ENCODE data around the gene NELL1. TPM values are rescaled to one million over a fixed set of nuclear protein-coding genes. Genes with fewer than 3 reads are reported as not detected.
"Not testable (repeated sequence)": the region's sequence is repeated elsewhere in the genome, so short reads cannot be mapped to it uniquely, and the experiment has no call there.

Gene NELL1
- polyA plus RNA-seq, 3 donors: 1.7 to 3.0 (median 1.7) TPM

DNA sequence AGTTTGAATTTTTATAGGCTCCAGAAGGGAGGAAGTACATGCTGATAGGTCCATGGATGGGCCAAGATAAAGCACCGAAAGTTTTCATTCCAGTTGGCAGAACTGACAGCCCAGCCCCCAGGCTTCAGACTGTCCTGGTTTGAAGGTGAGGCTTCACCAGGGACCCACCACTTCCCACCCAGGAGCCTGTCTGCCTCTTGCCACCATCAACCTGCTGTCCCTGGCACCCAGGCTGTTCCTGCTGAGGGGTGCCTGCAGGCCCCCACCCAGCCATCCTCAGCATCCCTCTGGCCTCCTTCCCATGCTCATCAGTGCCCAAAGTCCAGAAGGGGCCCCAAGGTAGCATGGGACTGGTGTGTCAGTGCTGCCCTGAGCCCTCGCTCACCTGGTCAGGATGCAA, 463.9 kb downstream of the NELL1 start:
- DNase-seq (ENCODE audit: extremely low read depth in 1 of 11, low read depth in 9 of 11, low spot score in 4 of 11): no peak

- no peak for DNase-seq (ENCODE audit: extremely low read depth in 1 of 11, low read depth in 9 of 11, low spot score in 4 of 11)
Observed at GRCh38 chr11:21133722-21134121, 464.3 kb downstream of the NELL1 start.

DNA sequence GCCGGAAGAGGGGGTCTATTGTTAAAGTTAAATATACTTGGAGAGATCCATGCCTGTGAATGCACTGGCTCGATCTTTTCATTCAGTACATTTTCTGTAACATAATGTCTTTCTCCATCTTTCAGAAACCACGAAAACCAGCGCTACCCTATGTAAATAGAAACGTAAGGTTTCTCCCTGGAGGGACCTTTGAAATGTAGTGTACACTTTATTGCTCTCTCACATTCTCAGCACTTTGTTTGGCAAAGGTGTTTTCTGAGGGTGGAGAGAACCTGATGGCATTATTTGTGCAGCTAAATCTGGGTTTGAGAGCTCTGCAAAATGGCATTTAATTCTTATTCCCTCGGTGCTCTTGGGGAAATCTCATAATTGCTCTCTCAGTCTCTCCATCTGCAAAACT, 468.4 kb downstream of the NELL1 start:
- no peak for DNase-seq (ENCODE audit: extremely low read depth in 1 of 11, low read depth in 9 of 11, low spot score in 4 of 11)

GRCh38 chr11:21141557-21141956, 472.2 kb downstream of the NELL1 start:
- not testable (repeated sequence) for DNase-seq (ENCODE audit: extremely low read depth in 1 of 11, low read depth in 9 of 11, low spot score in 4 of 11)

DNA sequence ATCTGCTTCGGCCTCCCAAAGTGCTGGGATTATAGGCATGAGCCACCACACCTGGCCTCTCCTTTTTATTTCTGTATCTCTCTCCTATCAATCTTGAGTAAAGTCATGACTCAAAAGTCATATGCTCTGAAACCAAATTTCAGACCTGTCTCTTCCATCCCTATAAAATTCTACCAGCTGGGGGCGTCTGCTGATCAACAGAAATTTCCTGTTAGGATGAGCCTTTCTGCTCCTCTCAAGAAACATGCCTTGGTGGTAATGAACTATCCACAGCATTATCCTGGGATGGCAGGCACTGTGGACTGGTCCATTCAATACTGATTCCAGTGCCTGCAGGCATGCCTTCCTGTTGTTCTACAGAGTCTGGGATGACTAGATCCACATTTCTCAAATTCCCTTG, 472.6 kb downstream of the NELL1 start:
- no peak for DNase-seq (ENCODE audit: extremely low read depth in 1 of 11, low read depth in 9 of 11, low spot score in 4 of 11)

DNA sequence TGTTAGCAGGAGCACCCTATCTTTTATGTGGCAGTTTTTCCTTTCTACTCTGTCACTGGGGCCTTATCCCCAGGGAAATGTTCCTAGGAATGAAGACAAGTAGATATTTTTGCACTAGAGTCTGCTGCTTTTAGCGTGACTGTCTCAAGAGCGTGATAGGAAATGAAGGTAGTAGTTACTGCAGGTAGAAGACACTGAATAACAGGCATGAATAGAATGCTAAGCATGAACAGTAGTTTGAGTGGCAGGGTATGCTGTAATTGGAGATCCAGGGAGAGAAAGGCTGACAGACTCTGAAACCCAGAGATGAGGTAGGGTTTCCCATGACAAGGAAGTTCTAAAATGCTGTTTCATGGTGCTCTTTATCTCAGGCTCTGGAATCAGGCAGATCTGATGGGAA, 475.1 kb downstream of the NELL1 start:
- peak in 1 of 11 donors; percentile 10 for DNase-seq (ENCODE audit: extremely low read depth in 1 of 11, low read depth in 9 of 11, low spot score in 4 of 11)

DNA sequence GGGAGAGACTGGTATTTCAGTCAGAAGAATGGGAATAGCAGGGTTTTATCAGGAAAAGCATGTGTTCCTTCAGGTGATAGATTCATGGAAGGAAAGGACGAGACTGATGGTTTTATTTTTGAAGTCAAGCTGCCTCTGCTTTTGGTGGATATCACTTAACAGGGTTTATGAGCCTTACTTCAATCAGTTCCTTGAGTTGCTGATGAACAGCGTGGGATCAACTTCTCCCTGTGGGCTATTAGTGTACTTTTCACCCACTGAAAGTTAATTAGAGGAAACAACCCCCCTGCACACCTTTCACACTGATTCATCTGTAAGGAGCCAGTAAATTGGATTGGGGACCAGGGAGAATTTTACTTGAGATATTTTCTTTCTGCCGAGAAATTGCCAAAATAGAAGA, 479.0 kb downstream of the NELL1 start:
- peak in 10 of 11 donors; percentile 6 to 51 (median 17) for DNase-seq (ENCODE audit: extremely low read depth in 1 of 11, low read depth in 9 of 11, low spot score in 4 of 11)

DNA sequence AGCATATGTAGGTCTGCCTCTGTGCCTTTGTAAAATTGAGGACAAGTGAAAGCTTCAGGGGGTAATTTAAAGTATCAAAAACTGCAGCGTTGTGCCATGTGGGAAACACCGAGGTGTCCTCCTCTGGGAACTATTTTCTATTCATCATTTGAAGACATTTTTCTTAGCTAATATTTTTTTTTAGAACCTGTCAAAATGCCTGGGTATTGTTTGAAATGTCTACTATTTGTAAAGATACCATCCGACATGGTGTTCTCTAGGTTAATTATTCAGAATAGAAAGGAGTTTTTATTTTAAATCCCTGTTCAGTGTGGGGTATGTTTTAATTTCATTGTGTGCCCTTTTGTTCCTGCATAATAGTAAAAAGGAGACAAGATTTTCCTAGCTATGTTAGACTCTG, 490.8 kb downstream of the NELL1 start:
- DNase-seq (ENCODE audit: extremely low read depth in 1 of 11, low read depth in 9 of 11, low spot score in 4 of 11): no peak

GRCh38 chr11:21169639-21170038, 500.3 kb downstream of the NELL1 start:
- no peak for DNase-seq (ENCODE audit: extremely low read depth in 1 of 11, low read depth in 9 of 11, low spot score in 4 of 11)

- no peak for DNase-seq (ENCODE audit: extremely low read depth in 1 of 11, low read depth in 9 of 11, low spot score in 4 of 11)
Observed at GRCh38 chr11:21173476-21173875, 504.1 kb downstream of the NELL1 start.

DNA sequence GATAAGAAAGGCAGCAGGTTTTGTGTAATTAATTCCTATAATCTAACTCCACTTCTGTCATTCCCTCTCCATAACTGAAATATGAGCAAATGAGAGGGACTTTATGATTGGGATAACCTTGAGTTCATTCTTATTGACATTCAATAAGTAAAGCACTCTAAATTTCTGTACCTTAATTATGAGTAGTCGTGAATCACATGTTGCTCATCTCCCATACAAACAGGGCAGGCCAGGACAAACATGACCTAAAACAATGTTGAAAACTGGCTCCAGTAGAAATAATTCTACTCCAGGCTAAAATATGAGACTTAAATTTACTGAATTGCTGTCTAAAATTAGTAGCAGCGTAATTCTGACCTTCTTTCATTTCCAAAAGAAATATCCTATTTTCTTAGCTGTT, 505.4 kb downstream of the NELL1 start:
- DNase-seq (ENCODE audit: extremely low read depth in 1 of 11, low read depth in 9 of 11, low spot score in 4 of 11): no peak

DNA sequence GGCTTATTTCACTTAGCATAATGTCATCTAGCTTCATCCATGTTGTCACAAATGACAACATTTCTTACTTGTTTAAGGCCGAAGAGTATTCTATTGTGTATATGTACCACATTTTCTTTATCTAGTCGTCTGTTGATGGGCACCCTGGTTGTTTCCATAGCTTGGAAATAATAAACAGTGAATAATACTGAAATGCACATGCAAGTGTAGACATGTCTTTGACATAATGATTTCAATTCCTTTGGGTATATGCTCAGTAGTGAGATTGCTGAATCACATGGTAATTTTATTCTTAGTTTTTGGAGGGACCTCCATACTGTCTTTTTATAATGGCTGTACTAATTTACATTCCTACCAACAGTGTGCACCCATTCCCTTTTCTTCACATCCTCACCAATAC, 508.0 kb downstream of the NELL1 start:
- no peak for DNase-seq (ENCODE audit: extremely low read depth in 1 of 11, low read depth in 9 of 11, low spot score in 4 of 11)

- DNase-seq (ENCODE audit: extremely low read depth in 1 of 11, low read depth in 9 of 11, low spot score in 4 of 11): no peak
Observed at GRCh38 chr11:21179770-21180169, 510.4 kb downstream of the NELL1 start.

DNA sequence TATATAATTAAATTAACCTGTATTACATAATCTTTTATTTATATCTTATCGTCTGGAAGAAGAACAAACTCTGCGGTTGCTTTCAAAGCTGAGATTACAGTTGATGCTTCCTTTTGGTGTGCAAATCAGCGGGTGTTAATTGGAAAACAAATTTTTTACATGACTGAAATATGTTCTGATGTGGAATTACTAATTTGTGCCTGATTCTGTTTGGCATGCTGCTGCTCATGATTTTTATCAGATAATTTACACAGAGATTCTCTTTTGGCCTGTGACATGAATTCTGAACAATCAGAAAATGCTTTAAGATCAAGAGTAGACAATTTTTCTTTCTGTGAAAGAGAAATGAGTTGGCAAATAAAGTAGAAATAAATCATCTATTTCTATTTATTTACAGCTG, 510.8 kb downstream of the NELL1 start:
- DNase-seq (ENCODE audit: extremely low read depth in 1 of 11, low read depth in 9 of 11, low spot score in 4 of 11): no peak

GRCh38 chr11:21185959-21186358, 516.6 kb downstream of the NELL1 start:
- no peak for DNase-seq (ENCODE audit: extremely low read depth in 1 of 11, low read depth in 9 of 11, low spot score in 4 of 11)

GRCh38 chr11:21190181-21190580, 520.8 kb downstream of the NELL1 start:
- DNase-seq (ENCODE audit: extremely low read depth in 1 of 11, low read depth in 9 of 11, low spot score in 4 of 11): no peak

- DNase-seq (ENCODE audit: extremely low read depth in 1 of 11, low read depth in 9 of 11, low spot score in 4 of 11): no peak
Observed at GRCh38 chr11:21195995-21196394, 526.6 kb downstream of the NELL1 start.

- DNase-seq (ENCODE audit: extremely low read depth in 1 of 11, low read depth in 9 of 11, low spot score in 4 of 11): no peak
Observed at GRCh38 chr11:21198498-21198897, 529.1 kb downstream of the NELL1 start.

GRCh38 chr11:21205205-21205604, 535.8 kb downstream of the NELL1 start:
- DNase-seq (ENCODE audit: extremely low read depth in 1 of 11, low read depth in 9 of 11, low spot score in 4 of 11): no peak

- DNase-seq (ENCODE audit: extremely low read depth in 1 of 11, low read depth in 9 of 11, low spot score in 4 of 11): no peak
Observed at GRCh38 chr11:21225860-21226259, 556.5 kb downstream of the NELL1 start.

GRCh38 chr11:21229224-21229623, 559.8 kb downstream of the NELL1 start:
- no peak for DNase-seq (ENCODE audit: extremely low read depth in 1 of 11, low read depth in 9 of 11, low spot score in 4 of 11)

DNA sequence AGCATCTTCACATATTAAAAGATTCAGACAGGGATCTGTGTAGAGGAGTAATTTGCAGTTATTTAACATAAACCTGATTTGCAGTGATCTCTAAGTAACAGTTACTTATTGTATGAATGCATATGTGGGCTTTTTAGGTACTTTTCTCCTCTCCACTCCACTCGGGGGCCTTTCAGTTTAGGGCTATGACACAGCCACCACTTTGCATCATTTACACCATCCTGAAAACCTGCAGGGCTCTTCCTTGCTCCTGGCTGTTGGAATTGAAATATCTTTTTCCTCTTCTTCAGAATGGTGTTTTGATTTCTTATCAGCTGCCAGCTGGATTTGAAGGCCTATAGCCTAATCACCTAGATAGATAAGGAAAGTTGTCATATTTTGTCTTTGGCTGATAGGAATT, 580.8 kb downstream of the NELL1 start:
- no peak for DNase-seq (ENCODE audit: extremely low read depth in 1 of 11, low read depth in 9 of 11, low spot score in 4 of 11)

Measured in renal cortex interstitium (tissue), 11 donors.